HepG2 (cell line): Measurements from ENCODE around the gene AGBL3. TPM values are rescaled to one million over a fixed set of nuclear protein-coding genes. Genes with fewer than 3 reads are reported as not detected.
"Not testable (repeated sequence)": the region's sequence is repeated elsewhere in the genome, so short reads cannot be mapped to it uniquely, and the experiment has no call there.

Experiments used
- DMAP1 ChIP-seq: IDR thresholded peaks from 2 replicates; pipeline ENCODE4 v1.6.1; 2016
- ELF4 ChIP-seq: sonication (generic); formaldehyde crosslinking; IDR thresholded peaks from 2 replicates; pipeline ENCODE4 v1.5.0; 2020; ENCODE audit warnings: missing genetic modification reagents, mild to moderate bottlenecking, moderate library complexity, borderline replicate concordance
- HIVEP1 ChIP-seq: sonication (generic); formaldehyde crosslinking; IDR thresholded peaks from 2 replicates; pipeline ENCODE4 v1.4.0; 2020; ENCODE audit warnings: mild to moderate bottlenecking, missing genetic modification reagents
- LCORL ChIP-seq, 2 experiments: fragments of 450-650 bp in 1 of 2; sonication (generic) in 1 of 2; formaldehyde crosslinking in 1 of 2; IDR thresholded peaks; 2 replicates each; pipeline versions ENCODE4 v1.5.0 to v1.6.1; 2017 to 2020; ENCODE audit warnings: antibody characterized with exemption in 1 of 2, missing genetic modification reagents in 1 of 2
- MEF2D ChIP-seq: sonication (generic); formaldehyde crosslinking; IDR thresholded peaks from 2 replicates; pipeline ENCODE4 v1.5.1; 2020; ENCODE audit warnings: mild to moderate bottlenecking, missing genetic modification reagents
- PHF20 ChIP-seq: sonication (generic); formaldehyde crosslinking; IDR thresholded peaks from 2 replicates; pipeline ENCODE4 v1.5.0; 2020; ENCODE audit warnings: mild to moderate bottlenecking, missing genetic modification reagents
- RBFOX2 ChIP-seq: fragments of 200-400 bp; formaldehyde crosslinking; IDR thresholded peaks from 2 replicates; pipeline ENCODE4 v1.6.1; 2017; ENCODE audit warnings: low read depth, mild to moderate bottlenecking, low read length
- RBM22 ChIP-seq: fragments of 200-400 bp; formaldehyde crosslinking; optimal IDR thresholded peaks from 2 replicates; pipeline ENCODE3; 2017; ENCODE audit warnings: mild to moderate bottlenecking, low read length, moderate library complexity
- ZMYM4 ChIP-seq: sonication (generic); formaldehyde crosslinking; IDR thresholded peaks from 2 replicates; pipeline ENCODE4 v1.8.1; 2023; ENCODE audit warnings: mild to moderate bottlenecking, missing genetic modification reagents
- polyA plus RNA-seq, 8 experiments: library from polyadenylated mRNA; depleted of rRNA in 3 of 8; stranded (reverse) in 7 of 8; unstranded in 1 of 8; fragments of >200 nt; fragmentation: Illumina TruSeq in 4 of 8; extraction: Trizol in 4 of 8; gene quantifications; 2 replicates each; pipeline versions ENCODE4 v1.2.1 to v1.2.3, GENCODE V29; 2011 to 2016; ENCODE audit warnings: low read depth in 4 of 8, missing spikeins in 1 of 8, mixed read lengths in 1 of 8; ENCODE audit not compliant: insufficient read depth in 1 of 8
- total RNA-seq, 5 experiments: library from RNA; depleted of rRNA; stranded (reverse); fragments of >200 nt; fragmentation: Illumina TruSeq; extraction: Trizol; gene quantifications; 2 replicates each; pipeline ENCODE4 v1.2.3, GENCODE V29; 2016; ENCODE audit warnings: low read depth in 1 of 5
- TF ChIP-seq, protein P1 (sequence below): sonication (generic); formaldehyde crosslinking; conservative IDR thresholded peaks from 2 replicates; pipeline ENCODE4 v1.4.0; 2020; ENCODE audit warnings: mild to moderate bottlenecking, missing genetic modification reagents, moderate library complexity
- TF ChIP-seq, protein P2 (sequence below): sonication (generic); formaldehyde crosslinking; IDR thresholded peaks from 2 replicates; pipeline ENCODE4 v1.4.0; 2020; ENCODE audit warnings: missing genetic modification reagents
- TF ChIP-seq, protein P3 (sequence below), 2 experiments: fragments of 450-650 bp in 1 of 2; sonication (generic) in 1 of 2; formaldehyde crosslinking; IDR thresholded peaks; 2 replicates each; pipeline versions ENCODE4 v1.5.0 to v1.8.0; 2020 to 2022; ENCODE audit warnings: mild to moderate bottlenecking in 1 of 2, missing genetic modification reagents in 1 of 2
- TF ChIP-seq, protein P4 (sequence below), 2 experiments: sonication (generic) in 1 of 2; formaldehyde crosslinking in 1 of 2; IDR thresholded peaks; 2 replicates each; pipeline versions ENCODE4 v1.6.1 to v1.9.0; 2014 to 2022; ENCODE audit warnings: antibody characterized with exemption in 1 of 2, borderline replicate concordance in 1 of 2, inconsistent platforms in 1 of 2, low read depth in 1 of 2, missing genetic modification reagents in 1 of 2

Gene AGBL3
- total and polyA plus RNA-seq, 2 of the 13 experiments (the other 11 are each of a cell fraction or from before 2014, with no cell fraction given): 2.2 to 7.2 TPM

DNA sequence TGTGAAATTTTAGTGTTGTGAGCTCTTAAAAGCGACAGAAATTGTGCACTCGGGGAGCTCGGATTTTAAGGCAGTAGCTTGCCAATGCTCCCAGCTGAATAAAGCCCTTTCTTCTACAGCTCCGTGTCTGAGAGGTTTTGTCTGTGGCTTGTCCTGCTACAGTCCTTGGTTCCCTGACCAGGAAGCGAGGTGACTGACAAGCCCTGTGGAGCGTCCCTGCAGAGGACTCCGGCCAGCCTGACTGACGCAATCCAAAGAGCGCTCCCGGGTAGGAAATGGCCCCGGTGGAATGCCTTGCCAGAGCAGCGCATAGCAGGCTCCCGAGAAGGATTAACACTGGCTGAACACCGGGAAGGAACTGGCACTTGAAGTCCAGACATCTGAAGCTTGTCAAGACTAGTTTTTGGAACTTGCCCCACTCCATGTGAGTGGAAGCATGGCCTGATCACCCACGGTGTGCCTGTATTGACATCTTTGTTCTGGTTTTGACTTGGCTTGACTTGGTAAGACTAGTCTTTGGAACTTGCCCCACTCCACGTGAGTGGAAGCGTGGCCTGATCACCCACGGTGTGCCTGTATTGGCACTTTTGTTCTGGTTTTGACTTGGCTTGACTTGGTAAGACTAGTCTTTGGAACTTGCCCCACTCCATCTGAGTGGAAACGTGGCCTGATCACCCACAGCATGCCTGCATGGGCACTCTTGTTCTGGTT is 185.4 kb downstream of the AGBL3 start (continued):
- TF ChIP-seq, protein P1, sequence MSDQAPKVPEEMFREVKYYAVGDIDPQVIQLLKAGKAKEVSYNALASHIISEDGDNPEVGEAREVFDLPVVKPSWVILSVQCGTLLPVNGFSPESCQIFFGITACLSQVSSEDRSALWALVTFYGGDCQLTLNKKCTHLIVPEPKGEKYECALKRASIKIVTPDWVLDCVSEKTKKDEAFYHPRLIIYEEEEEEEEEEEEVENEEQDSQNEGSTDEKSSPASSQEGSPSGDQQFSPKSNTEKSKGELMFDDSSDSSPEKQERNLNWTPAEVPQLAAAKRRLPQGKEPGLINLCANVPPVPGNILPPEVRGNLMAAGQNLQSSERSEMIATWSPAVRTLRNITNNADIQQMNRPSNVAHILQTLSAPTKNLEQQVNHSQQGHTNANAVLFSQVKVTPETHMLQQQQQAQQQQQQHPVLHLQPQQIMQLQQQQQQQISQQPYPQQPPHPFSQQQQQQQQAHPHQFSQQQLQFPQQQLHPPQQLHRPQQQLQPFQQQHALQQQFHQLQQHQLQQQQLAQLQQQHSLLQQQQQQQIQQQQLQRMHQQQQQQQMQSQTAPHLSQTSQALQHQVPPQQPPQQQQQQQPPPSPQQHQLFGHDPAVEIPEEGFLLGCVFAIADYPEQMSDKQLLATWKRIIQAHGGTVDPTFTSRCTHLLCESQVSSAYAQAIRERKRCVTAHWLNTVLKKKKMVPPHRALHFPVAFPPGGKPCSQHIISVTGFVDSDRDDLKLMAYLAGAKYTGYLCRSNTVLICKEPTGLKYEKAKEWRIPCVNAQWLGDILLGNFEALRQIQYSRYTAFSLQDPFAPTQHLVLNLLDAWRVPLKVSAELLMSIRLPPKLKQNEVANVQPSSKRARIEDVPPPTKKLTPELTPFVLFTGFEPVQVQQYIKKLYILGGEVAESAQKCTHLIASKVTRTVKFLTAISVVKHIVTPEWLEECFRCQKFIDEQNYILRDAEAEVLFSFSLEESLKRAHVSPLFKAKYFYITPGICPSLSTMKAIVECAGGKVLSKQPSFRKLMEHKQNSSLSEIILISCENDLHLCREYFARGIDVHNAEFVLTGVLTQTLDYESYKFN: 0 out of 2 replicates have a peak, but pooled peaks have one; percentile 36
- peak; percentile 50; the same call in 1 of the 2 replicates for TF ChIP-seq HIVEP1 (CRISPR knock-in tag)
- TF ChIP-seq, protein P2, sequence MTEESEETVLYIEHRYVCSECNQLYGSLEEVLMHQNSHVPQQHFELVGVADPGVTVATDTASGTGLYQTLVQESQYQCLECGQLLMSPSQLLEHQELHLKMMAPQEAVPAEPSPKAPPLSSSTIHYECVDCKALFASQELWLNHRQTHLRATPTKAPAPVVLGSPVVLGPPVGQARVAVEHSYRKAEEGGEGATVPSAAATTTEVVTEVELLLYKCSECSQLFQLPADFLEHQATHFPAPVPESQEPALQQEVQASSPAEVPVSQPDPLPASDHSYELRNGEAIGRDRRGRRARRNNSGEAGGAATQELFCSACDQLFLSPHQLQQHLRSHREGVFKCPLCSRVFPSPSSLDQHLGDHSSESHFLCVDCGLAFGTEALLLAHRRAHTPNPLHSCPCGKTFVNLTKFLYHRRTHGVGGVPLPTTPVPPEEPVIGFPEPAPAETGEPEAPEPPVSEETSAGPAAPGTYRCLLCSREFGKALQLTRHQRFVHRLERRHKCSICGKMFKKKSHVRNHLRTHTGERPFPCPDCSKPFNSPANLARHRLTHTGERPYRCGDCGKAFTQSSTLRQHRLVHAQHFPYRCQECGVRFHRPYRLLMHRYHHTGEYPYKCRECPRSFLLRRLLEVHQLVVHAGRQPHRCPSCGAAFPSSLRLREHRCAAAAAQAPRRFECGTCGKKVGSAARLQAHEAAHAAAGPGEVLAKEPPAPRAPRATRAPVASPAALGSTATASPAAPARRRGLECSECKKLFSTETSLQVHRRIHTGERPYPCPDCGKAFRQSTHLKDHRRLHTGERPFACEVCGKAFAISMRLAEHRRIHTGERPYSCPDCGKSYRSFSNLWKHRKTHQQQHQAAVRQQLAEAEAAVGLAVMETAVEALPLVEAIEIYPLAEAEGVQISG (CRISPR knock-in tag): peak; percentile 51; the same call in 1 of the 2 replicates
- TF ChIP-seq PHF20: peak; percentile 17; the same call in 1 of the 2 replicates
- TF ChIP-seq DMAP1: 0 out of 2 replicates have a peak, but pooled peaks have one; percentile 69
- TF ChIP-seq MEF2D: 0 out of 2 replicates have a peak, but pooled peaks have one; percentile 60
- TF ChIP-seq RBM22: peak; percentile 22
- TF ChIP-seq, protein P3, sequence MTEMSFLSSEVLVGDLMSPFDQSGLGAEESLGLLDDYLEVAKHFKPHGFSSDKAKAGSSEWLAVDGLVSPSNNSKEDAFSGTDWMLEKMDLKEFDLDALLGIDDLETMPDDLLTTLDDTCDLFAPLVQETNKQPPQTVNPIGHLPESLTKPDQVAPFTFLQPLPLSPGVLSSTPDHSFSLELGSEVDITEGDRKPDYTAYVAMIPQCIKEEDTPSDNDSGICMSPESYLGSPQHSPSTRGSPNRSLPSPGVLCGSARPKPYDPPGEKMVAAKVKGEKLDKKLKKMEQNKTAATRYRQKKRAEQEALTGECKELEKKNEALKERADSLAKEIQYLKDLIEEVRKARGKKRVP (CRISPR knock-in tag; IDR thresholded peaks at IDR 0.05): peak in 1 of 2 experiments; percentile 91; a peak in 2 of 4 replicates
- peak; percentile 39; the same call in 1 of the 2 replicates for TF ChIP-seq ZMYM4 (CRISPR knock-in tag)
- TF ChIP-seq, protein P4, sequence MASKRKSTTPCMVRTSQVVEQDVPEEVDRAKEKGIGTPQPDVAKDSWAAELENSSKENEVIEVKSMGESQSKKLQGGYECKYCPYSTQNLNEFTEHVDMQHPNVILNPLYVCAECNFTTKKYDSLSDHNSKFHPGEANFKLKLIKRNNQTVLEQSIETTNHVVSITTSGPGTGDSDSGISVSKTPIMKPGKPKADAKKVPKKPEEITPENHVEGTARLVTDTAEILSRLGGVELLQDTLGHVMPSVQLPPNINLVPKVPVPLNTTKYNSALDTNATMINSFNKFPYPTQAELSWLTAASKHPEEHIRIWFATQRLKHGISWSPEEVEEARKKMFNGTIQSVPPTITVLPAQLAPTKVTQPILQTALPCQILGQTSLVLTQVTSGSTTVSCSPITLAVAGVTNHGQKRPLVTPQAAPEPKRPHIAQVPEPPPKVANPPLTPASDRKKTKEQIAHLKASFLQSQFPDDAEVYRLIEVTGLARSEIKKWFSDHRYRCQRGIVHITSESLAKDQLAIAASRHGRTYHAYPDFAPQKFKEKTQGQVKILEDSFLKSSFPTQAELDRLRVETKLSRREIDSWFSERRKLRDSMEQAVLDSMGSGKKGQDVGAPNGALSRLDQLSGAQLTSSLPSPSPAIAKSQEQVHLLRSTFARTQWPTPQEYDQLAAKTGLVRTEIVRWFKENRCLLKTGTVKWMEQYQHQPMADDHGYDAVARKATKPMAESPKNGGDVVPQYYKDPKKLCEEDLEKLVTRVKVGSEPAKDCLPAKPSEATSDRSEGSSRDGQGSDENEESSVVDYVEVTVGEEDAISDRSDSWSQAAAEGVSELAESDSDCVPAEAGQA (IDR thresholded peaks at IDR 0.05; ENCODE audit: low read depth): 0 out of 2 replicates have a peak, but pooled peaks have one; percentile 28
- TF ChIP-seq, protein P4 (CRISPR knock-in tag; IDR thresholded peaks at IDR 0.05; ENCODE audit: borderline replicate concordance): not testable (repeated sequence)
- peak; percentile 51 for TF ChIP-seq RBFOX2
- not testable (repeated sequence) for TF ChIP-seq LCORL (IDR thresholded peaks at IDR 0.05)
- TF ChIP-seq LCORL (CRISPR knock-in tag; IDR thresholded peaks at IDR 0.05): peak; percentile 59
- TF ChIP-seq ELF4 (CRISPR knock-in tag): peak; percentile 43; the same call in 1 of the 2 replicates
